H9 (cell line): Measurements from ENCODE around the gene TTC9. TPM values are rescaled to one million over a fixed set of nuclear protein-coding genes. Genes with fewer than 3 reads are reported as not detected.

Experiments used
- DNase-seq: peaks from one replicate; pipeline ENCODE4 v3.0.0-alpha.2; 2017
- H2AFZ ChIP-seq: one replicate; pipeline ENCODE4 v1.6.1; 2013; ENCODE audit warnings: mild to moderate bottlenecking, low read length, control low read depth, moderate library complexity
- H2AK5ac ChIP-seq: 2 replicates; pipeline ENCODE4 v1.6.1; 2013; ENCODE audit warnings: low read length, control low read depth, mixed read lengths; ENCODE audit not compliant: insufficient read length
- H2BK120ac ChIP-seq: one replicate; pipeline ENCODE4 v1.6.1; 2013; ENCODE audit warnings: low read depth, mild to moderate bottlenecking, low read length, control low read depth, inconsistent platforms; ENCODE audit not compliant: poor library complexity, severe bottlenecking
- H2BK12ac ChIP-seq: 2 replicates; pipeline ENCODE4 v1.6.1; 2013; ENCODE audit warnings: low read length, control low read depth, mixed read lengths, low read depth; ENCODE audit not compliant: insufficient read length
- H2BK15ac ChIP-seq: 2 replicates; pipeline ENCODE4 v1.6.1; 2013; ENCODE audit warnings: low read depth, low read length, control low read depth
- H2BK20ac ChIP-seq: one replicate; pipeline ENCODE4 v1.6.1; 2013; ENCODE audit warnings: low read depth, mild to moderate bottlenecking, low read length, control low read depth, inconsistent platforms; ENCODE audit not compliant: poor library complexity, severe bottlenecking
- H2BK5ac ChIP-seq: 2 replicates; pipeline ENCODE4 v1.6.1; 2013; ENCODE audit warnings: low read length, control low read depth, mixed read lengths; ENCODE audit not compliant: insufficient read length
- H3K14ac ChIP-seq: 2 replicates; pipeline ENCODE4 v1.6.1; 2013; ENCODE audit warnings: low read length, control low read depth; ENCODE audit not compliant: insufficient read depth
- H3K18ac ChIP-seq: 2 replicates; pipeline ENCODE4 v1.6.1; 2013; ENCODE audit warnings: low read depth, mild to moderate bottlenecking, mixed read lengths, low read length, control low read depth; ENCODE audit not compliant: insufficient read length
- H3K23ac ChIP-seq: 2 replicates; pipeline ENCODE4 v1.6.1; 2013; ENCODE audit warnings: low read length, control low read depth, mixed read lengths, low read depth; ENCODE audit not compliant: insufficient read length
- H3K23me2 ChIP-seq: 2 replicates; pipeline ENCODE4 v1.6.1; 2013; ENCODE audit warnings: low read depth, mild to moderate bottlenecking, mixed read lengths, low read length, control low read depth; ENCODE audit not compliant: insufficient read length, poor library complexity, severe bottlenecking
- H3K27ac ChIP-seq: 2 replicates; pipeline ENCODE4 v1.5.1; 2013; ENCODE audit warnings: low read length, control low read depth, mixed read lengths, low read depth; ENCODE audit not compliant: insufficient read length
- H3K27me3 ChIP-seq: 2 replicates; pipeline ENCODE4 v1.6.1; 2013; ENCODE audit warnings: low read length, control low read depth, inconsistent platforms; ENCODE audit not compliant: insufficient read depth
- H3K4ac ChIP-seq: 2 replicates; pipeline ENCODE4 v1.6.1; 2013; ENCODE audit warnings: low read depth, mild to moderate bottlenecking, control low read depth, inconsistent platforms, low read length, moderate library complexity
- H3K4me1 ChIP-seq: 2 replicates; pipeline ENCODE4 v1.6.1; 2013; ENCODE audit warnings: low read length, control low read depth, inconsistent platforms; ENCODE audit not compliant: insufficient read depth
- H3K4me2 ChIP-seq: 2 replicates; pipeline ENCODE4 v1.6.1; 2013; ENCODE audit warnings: low read length, control low read depth, mixed read lengths; ENCODE audit not compliant: insufficient read length, insufficient read depth
- H3K56ac ChIP-seq: 2 replicates; pipeline ENCODE4 v1.6.1; 2013; ENCODE audit warnings: low read depth, mild to moderate bottlenecking, mixed read lengths, low read length, control low read depth; ENCODE audit not compliant: insufficient read length
- H3K79me1 ChIP-seq: 2 replicates; pipeline ENCODE4 v1.6.1; 2013; ENCODE audit warnings: low read depth, mild to moderate bottlenecking, moderate library complexity, low read length, control low read depth, inconsistent platforms; ENCODE audit not compliant: insufficient read depth, poor library complexity, severe bottlenecking
- H3K79me2 ChIP-seq: 2 replicates; pipeline ENCODE4 v1.6.1; 2013; ENCODE audit warnings: low read length, control low read depth, inconsistent platforms; ENCODE audit not compliant: insufficient read depth
- H3K9ac ChIP-seq: 2 replicates; pipeline ENCODE4 v1.6.1; 2013; ENCODE audit warnings: low read length, control low read depth, mixed read lengths; ENCODE audit not compliant: insufficient read length; ENCODE audit errors: extremely low read depth
- H3K9me3 ChIP-seq: one replicate; pipeline ENCODE4 v1.6.1; 2013; ENCODE audit warnings: low read depth, low read length, inconsistent platforms; ENCODE audit not compliant: control insufficient read depth
- H3T11ph ChIP-seq: one replicate; pipeline ENCODE4 v1.6.1; 2013; ENCODE audit warnings: mild to moderate bottlenecking, low read length, control low read depth, inconsistent platforms
- H4K20me1 ChIP-seq: one replicate; pipeline ENCODE4 v1.6.1; 2013; ENCODE audit not compliant: control insufficient read depth, insufficient read length, insufficient read depth
- H4K5ac ChIP-seq: 2 replicates; pipeline ENCODE4 v1.6.1; 2013; ENCODE audit warnings: low read depth, mild to moderate bottlenecking, mixed read lengths, low read length, control low read depth; ENCODE audit not compliant: insufficient read length
- H4K8ac ChIP-seq: replicated peaks from 2 replicates; pipeline ENCODE4 v1.6.1; 2013; ENCODE audit warnings: low read length, control low read depth, mixed read lengths, low read depth; ENCODE audit not compliant: insufficient read length
- H4K91ac ChIP-seq: 2 replicates; pipeline ENCODE4 v1.6.1; 2013; ENCODE audit warnings: low read depth, mild to moderate bottlenecking, moderate library complexity, mixed read lengths, low read length, control low read depth; ENCODE audit not compliant: insufficient read length
- H3K27ac Mint-ChIP-seq, 3 experiments: 2 replicates in 2 of 3; 3 replicates in 1 of 3; pipeline ENCODE4 v1.8.0; 2020 to 2021; ENCODE audit warnings: mixed read lengths in 3 of 3, mild to moderate bottlenecking in 1 of 3, moderate library complexity in 1 of 3
- H3K27me3 Mint-ChIP-seq: 2 replicates; pipeline ENCODE4 v1.8.0; 2021; ENCODE audit warnings: low read depth, mild to moderate bottlenecking, moderate library complexity, mixed read lengths
- H3K36me3 Mint-ChIP-seq, 3 experiments: 2 replicates in 2 of 3; 3 replicates in 1 of 3; pipeline ENCODE4 v1.8.0; 2020 to 2021; ENCODE audit warnings: low read depth in 3 of 3, mixed read lengths in 3 of 3; ENCODE audit not compliant: insufficient read depth in 1 of 3
- H3K4me1 Mint-ChIP-seq, 2 experiments: 2 replicates each; pipeline ENCODE4 v1.8.0; 2020; ENCODE audit warnings: mixed read lengths in 2 of 2
- H3K4me3 Mint-ChIP-seq, 2 experiments: 2 replicates in 1 of 2; 3 replicates in 1 of 2; pipeline ENCODE4 v1.8.0; 2020 to 2021; ENCODE audit warnings: mild to moderate bottlenecking in 2 of 2, mixed read lengths in 2 of 2, moderate library complexity in 1 of 2
- H3K9me3 Mint-ChIP-seq, 2 experiments: 2 replicates in 1 of 2; 3 replicates in 1 of 2; pipeline ENCODE4 v1.8.0; 2020; ENCODE audit warnings: mild to moderate bottlenecking in 2 of 2, mixed read lengths in 2 of 2, moderate library complexity in 1 of 2
- CTCF ChIP-seq: fragments of 200-600 bp; sonication (generic); conservative IDR thresholded peaks from 3 replicates; pipeline ENCODE4 v1.8.0; 2021; ENCODE audit warnings: antibody characterized with exemption, mild to moderate bottlenecking
- total RNA-seq: library from RNA; stranded (reverse); gene quantifications from 2 replicates; pipeline ENCODE4 v1.2.1, GENCODE V29; 2021

Gene TTC9
- total RNA-seq, 1 experiment from 2014 or later = 17.4 TPM

- H3K14ac ChIP-seq = no peak overlapping the region
- peak overlapping the region in 1 of 3 experiments; percentile 6; a peak in 2 of 7 replicates for H3K27ac Mint-ChIP-seq
- H2BK20ac ChIP-seq = no peak overlapping the region
- no peak overlapping the region; a peak in 1 of 5 replicates for H3K4me3 Mint-ChIP-seq
- H4K20me1 ChIP-seq = no peaks in the 10 kb centered on the region
- H3K36me3 Mint-ChIP-seq = peaks cover 0 to 2% (median 0%) of the 10 kb centered on the region in 3 experiments; a peak in 1 of 7 replicates
- H3K4ac ChIP-seq = no peak overlapping the region
- no peak overlapping the region for H3K23ac ChIP-seq
- H3K9me3 Mint-ChIP-seq = no peaks in the 10 kb centered on the region
- no peak for TF ChIP-seq CTCF
- no peak overlapping the region for H2BK5ac ChIP-seq
- H3K4me1 ChIP-seq = peaks cover 27% of the 10 kb centered on the region
- no peak overlapping the region for H2AK5ac ChIP-seq
- H2AFZ ChIP-seq = no peak overlapping the region
- no peak overlapping the region for H3K9ac ChIP-seq
- no peak overlapping the region for H2BK15ac ChIP-seq
- no peak for DNase-seq
- H3K4me1 Mint-ChIP-seq = peaks cover 48 to 51% of the 10 kb centered on the region in 2 experiments
- no peak overlapping the region for H3K56ac ChIP-seq
- H3K9me3 ChIP-seq = no peaks in the 10 kb centered on the region
- no peak overlapping the region for H4K5ac ChIP-seq
- H3K27me3 Mint-ChIP-seq = peaks cover 3% of the 10 kb centered on the region; the same call in 1 of the 2 replicates
- H4K8ac ChIP-seq = no peak overlapping the region
- no peaks in the 10 kb centered on the region for H3K79me2 ChIP-seq
- no peaks in the 10 kb centered on the region for H3K27me3 ChIP-seq
- no peaks in the 10 kb centered on the region for H3K23me2 ChIP-seq
- no peaks in the 10 kb centered on the region for H3K79me1 ChIP-seq
- no peak overlapping the region for H3K18ac ChIP-seq
- no peak overlapping the region for H3K4me2 ChIP-seq
- no peak overlapping the region for H2BK120ac ChIP-seq
- H2BK12ac ChIP-seq = no peak overlapping the region
- H4K91ac ChIP-seq = no peak overlapping the region
- no peak overlapping the region for H3K27ac ChIP-seq
- no peak overlapping the region for H3T11ph ChIP-seq
Measured at GRCh38 chr14:70706177-70706576, 64.5 kb downstream of the TTC9 start.
